PFSK-1 (cell line): ENCODE measurements around the gene CSN3.

Experiments used
- FOXP2 ChIP-seq: optimal IDR thresholded peaks from 2 replicates; pipeline ENCODE3; 2011; ENCODE audit warnings: borderline replicate concordance, control low read depth, inconsistent platforms; ENCODE audit not compliant: insufficient read depth; ENCODE audit errors: extremely low read length, extremely low read depth
- POLR2AphosphoS5 ChIP-seq: IDR thresholded peaks from 2 replicates; pipeline ENCODE4 v1.6.1; 2012; ENCODE audit warnings: low read depth, mild to moderate bottlenecking, control low read depth, low read length, moderate library complexity
- SIN3A ChIP-seq: IDR thresholded peaks from 2 replicates; pipeline ENCODE4 v1.6.1; 2012; ENCODE audit warnings: mild to moderate bottlenecking, low read length, moderate library complexity, borderline replicate concordance; ENCODE audit not compliant: insufficient read depth
- TAF1 ChIP-seq: IDR thresholded peaks from 2 replicates; pipeline ENCODE4 v1.6.1; 2012; ENCODE audit warnings: low read length, control low read depth, borderline replicate concordance; ENCODE audit not compliant: insufficient read depth
- TF ChIP-seq, protein P1 (sequence below), 2 experiments: IDR thresholded peaks; 2 replicates each; pipeline versions ENCODE4 v1.6.1 to v1.8.0; 2011 to 2012; ENCODE audit warnings: low read depth in 2 of 2, low read length in 2 of 2, control low read depth in 1 of 2, inconsistent platforms in 1 of 2, mild to moderate bottlenecking in 1 of 2, moderate library complexity in 1 of 2; ENCODE audit not compliant: insufficient read depth in 1 of 2

Gene CSN3

DNA sequence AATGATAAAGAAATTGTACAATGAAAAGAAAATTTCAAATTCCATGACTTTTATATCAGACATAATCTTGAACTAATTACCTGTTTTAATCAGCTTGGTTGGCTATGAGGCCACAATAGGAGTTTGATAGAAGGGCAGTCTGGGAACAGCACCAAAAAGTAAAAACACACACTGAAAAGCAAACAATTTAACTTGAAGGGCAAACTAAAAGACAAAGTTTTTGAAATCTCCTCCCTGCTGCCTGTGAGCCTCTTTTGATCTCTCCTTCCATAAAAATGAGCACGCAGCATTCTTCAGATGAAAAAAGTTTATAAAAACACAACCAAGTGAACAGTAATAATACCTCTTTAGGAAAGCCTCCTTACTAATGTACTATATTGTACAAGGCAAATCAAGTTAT, 38.8 kb upstream of the CSN3 start:
- TF ChIP-seq, protein P1, sequence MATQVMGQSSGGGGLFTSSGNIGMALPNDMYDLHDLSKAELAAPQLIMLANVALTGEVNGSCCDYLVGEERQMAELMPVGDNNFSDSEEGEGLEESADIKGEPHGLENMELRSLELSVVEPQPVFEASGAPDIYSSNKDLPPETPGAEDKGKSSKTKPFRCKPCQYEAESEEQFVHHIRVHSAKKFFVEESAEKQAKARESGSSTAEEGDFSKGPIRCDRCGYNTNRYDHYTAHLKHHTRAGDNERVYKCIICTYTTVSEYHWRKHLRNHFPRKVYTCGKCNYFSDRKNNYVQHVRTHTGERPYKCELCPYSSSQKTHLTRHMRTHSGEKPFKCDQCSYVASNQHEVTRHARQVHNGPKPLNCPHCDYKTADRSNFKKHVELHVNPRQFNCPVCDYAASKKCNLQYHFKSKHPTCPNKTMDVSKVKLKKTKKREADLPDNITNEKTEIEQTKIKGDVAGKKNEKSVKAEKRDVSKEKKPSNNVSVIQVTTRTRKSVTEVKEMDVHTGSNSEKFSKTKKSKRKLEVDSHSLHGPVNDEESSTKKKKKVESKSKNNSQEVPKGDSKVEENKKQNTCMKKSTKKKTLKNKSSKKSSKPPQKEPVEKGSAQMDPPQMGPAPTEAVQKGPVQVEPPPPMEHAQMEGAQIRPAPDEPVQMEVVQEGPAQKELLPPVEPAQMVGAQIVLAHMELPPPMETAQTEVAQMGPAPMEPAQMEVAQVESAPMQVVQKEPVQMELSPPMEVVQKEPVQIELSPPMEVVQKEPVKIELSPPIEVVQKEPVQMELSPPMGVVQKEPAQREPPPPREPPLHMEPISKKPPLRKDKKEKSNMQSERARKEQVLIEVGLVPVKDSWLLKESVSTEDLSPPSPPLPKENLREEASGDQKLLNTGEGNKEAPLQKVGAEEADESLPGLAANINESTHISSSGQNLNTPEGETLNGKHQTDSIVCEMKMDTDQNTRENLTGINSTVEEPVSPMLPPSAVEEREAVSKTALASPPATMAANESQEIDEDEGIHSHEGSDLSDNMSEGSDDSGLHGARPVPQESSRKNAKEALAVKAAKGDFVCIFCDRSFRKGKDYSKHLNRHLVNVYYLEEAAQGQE (IDR thresholded peaks at IDR 0.05; ENCODE audit: insufficient read depth in 1 of 2, low read depth in 2 of 2, low read length in 2 of 2), result no peak
- TF ChIP-seq SIN3A, result no peak
- TF ChIP-seq POLR2AphosphoS5, result no peak
- no peak for TF ChIP-seq TAF1
- no peak for TF ChIP-seq FOXP2

DNA sequence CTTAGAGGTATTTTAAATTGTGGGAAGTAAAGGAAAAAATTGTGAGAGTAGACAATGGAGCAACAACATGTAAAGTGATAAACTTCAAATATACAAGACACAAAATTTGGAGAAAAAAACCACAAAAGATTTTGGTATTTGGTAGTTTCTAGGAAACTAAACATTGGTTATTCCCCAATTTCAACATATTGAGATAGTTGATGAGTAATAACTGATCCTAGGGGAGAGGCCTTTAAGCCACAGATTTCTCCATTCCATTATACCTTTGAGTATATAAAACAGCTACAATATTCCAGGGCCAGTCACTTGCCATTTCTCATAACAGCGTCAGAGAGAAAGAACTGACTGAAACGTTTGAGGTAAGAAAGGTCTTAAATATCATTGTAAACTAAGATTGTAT, 16.6 kb upstream of the CSN3 start, which contains the start of gene FDCSP:
Gene FDCSP (plus strand): TSS at position 301 of the 400 bp plus-strand sequence. CDS start 5,071 bp downstream, outside the sequence.
- TF ChIP-seq TAF1 (no peak), FOXP2 (no peak), SIN3A (no peak), POLR2AphosphoS5 (no peak)
- TF ChIP-seq, protein P1 (IDR thresholded peaks at IDR 0.05; ENCODE audit: insufficient read depth in 1 of 2, low read depth in 2 of 2, low read length in 2 of 2), result no peak

DNA sequence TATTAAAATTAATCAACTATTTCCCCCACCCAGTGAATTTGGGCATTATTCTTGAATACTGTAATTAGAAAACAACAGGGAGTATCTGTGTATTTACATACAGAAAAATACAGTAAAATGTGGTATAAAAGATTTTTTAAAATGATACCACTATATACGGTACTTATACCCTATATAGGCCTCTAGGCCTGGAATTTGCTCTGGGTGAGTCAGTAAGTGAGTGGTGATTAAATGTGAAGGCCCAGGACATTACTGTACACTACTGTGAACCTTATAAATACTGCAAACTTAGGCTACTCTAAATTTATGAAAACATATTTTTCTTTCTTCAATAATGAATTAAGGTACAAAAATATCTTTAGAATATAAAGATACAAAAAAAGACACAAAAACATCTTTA, 6.3 kb upstream of the CSN3 start:
- TF ChIP-seq TAF1 (no peak), POLR2AphosphoS5 (no peak), SIN3A (no peak), FOXP2 (no peak)
- TF ChIP-seq, protein P1 (IDR thresholded peaks at IDR 0.05; ENCODE audit: insufficient read depth in 1 of 2, low read depth in 2 of 2, low read length in 2 of 2), result no peak

DNA sequence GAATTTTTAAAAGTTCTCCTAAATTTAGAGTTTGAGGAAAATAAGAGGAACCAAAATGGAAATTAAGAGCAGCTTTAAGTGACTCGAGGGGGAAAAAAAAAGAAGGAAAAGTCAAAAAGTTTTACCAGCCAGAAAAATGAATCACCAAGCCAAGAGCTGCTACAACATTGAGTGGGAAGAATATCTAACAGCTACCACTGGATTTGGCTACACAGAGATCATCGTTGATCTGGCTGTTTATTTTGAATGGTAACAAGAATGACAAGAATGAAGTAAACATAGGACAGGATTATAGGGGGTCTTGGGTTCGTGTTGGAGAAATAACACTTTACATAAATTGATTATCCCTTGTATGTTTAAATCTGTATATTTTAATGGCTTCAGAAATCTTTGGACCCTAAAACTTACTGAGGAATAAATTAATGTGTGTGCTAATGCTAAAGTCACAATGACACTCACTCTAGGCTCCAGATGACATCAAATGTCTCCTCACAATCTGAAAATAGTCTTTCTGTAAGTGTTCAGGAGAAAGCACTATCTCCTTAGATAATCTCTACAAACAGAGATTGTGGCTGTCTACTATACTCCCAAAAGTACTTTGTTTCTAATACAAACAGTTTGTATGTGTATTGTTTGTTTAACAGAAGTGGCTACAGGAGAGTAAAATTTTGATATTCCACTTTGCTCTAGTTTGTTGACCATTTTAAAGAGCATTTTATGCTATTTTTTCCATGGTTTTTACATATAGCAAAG, 3.1 kb upstream of the CSN3 start:
- TF ChIP-seq SIN3A, result no peak

DNA sequence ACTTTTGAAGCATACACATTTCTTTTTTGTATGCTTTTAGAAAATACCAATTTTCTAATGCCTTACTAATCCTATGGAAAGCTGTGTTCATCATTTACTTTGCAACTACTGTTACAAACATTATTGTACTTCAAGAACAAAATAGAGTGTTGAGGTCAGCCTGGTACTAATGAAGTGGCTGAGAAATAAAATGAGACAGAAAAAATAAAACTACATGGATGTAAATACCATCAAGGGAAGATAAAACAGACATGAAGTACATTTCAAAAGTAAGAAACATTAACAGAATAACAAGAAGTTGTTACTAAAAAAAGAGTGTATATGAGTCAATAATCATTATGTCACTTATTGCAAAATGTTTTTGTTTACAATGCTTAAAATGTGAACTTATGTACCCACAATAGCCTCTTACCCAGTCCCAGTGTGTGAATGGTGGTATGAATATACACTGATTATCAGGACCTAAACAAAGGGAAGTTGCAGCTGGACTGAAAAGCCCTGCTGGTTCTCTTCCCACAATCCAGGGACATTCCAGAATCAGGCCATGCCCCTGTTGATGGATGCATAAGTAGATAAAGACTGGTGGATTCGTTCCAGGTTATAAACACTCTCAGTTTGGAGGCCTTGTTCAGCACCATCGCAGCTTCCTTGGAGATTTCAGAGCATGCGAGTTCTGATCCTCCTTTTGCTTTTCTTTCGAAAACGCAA, 2.4 kb upstream of the CSN3 start:
- TF ChIP-seq FOXP2 (no peak), TAF1 (no peak)
- TF ChIP-seq, protein P1 (IDR thresholded peaks at IDR 0.05; ENCODE audit: insufficient read depth in 1 of 2, low read depth in 2 of 2, low read length in 2 of 2), result no peak
